GM18520 (cell line): ENCODE measurements around the gene PRKCB.
"Not testable (repeated sequence)": the region's sequence is repeated elsewhere in the genome, so short reads cannot be mapped to it uniquely, and the experiment has no call there.

ENCODE experiments used
- ATAC-seq: cut with Tn5 transposase; IDR thresholded peaks from one replicate; pipeline ENCODE4 v1.9.1; 2021; ENCODE audit not compliant: unreplicated experiment

The PRKCB gene

GRCh38 chr16:24151482-24151939, 315.7 kb downstream of the PRKCB start:
- ATAC-seq: no peak

- ATAC-seq: not testable (repeated sequence)
Measured at GRCh38 chr16:24152048-24152447, 316.3 kb downstream of the PRKCB start.

GRCh38 chr16:24152826-24153225, 317.0 kb downstream of the PRKCB start:
- ATAC-seq: no peak

GRCh38 chr16:24156777-24157176, 321.0 kb downstream of the PRKCB start:
- ATAC-seq: no peak

GRCh38 chr16:24163935-24164334, 328.2 kb downstream of the PRKCB start:
- no peak for ATAC-seq

- ATAC-seq: no peak
Measured at GRCh38 chr16:24164416-24164815, 328.6 kb downstream of the PRKCB start.

- no peak for ATAC-seq
Measured at GRCh38 chr16:24165273-24165672, 329.5 kb downstream of the PRKCB start.

GRCh38 chr16:24166661-24167528, 331.1 kb downstream of the PRKCB start:
- no peak for ATAC-seq

- no peak for ATAC-seq
Measured at GRCh38 chr16:24168856-24169255, 333.1 kb downstream of the PRKCB start.

- ATAC-seq: no peak
Measured at GRCh38 chr16:24170407-24170806, 334.6 kb downstream of the PRKCB start.

- no peak for ATAC-seq
Measured at GRCh38 chr16:24174504-24174903, 338.7 kb downstream of the PRKCB start.

- no peak for ATAC-seq
Measured at GRCh38 chr16:24174957-24175356, 339.2 kb downstream of the PRKCB start.

- ATAC-seq: no peak
Measured at GRCh38 chr16:24178496-24178895, 342.7 kb downstream of the PRKCB start.

GRCh38 chr16:24180451-24180850, 344.7 kb downstream of the PRKCB start:
- ATAC-seq: no peak

- no peak for ATAC-seq
Measured at GRCh38 chr16:24188021-24188542, 352.3 kb downstream of the PRKCB start.

- ATAC-seq: no peak
Measured at GRCh38 chr16:24188751-24189318, 353.1 kb downstream of the PRKCB start.

- no peak for ATAC-seq
Measured at GRCh38 chr16:24189941-24190340, 354.2 kb downstream of the PRKCB start.

- no peak for ATAC-seq
Measured at GRCh38 chr16:24191876-24192402, 356.2 kb downstream of the PRKCB start.

GRCh38 chr16:24195221-24195620, 359.4 kb downstream of the PRKCB start:
- no peak for ATAC-seq

- no peak for ATAC-seq
Measured at GRCh38 chr16:24198807-24199533, 363.2 kb downstream of the PRKCB start.

- ATAC-seq: no peak
Measured at GRCh38 chr16:24203675-24204074, 367.9 kb downstream of the PRKCB start.
